Measurements from ENCODE around the gene RNU6-8.

Gene RNU6-8

DNA sequence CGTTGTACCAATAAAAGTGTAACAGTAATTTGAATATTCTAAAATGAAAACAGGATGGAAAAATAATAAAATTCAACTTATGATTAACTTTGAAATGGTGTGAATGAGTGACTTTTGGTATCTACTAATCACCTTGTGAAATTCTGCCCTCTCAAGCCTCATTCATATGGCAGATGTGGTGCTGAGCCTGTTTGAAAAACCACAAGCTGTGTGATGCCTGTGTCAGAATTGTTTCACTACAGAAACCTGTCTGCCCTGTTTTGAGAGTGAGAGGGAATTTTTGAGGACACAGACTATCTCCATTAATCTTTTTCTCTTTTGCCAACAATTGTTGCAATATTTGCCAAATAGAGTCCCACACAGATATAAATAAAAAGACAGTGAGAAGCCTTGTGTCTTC is 5.2 kb downstream of the RNU6-8 start:
- DNase-seq (ENCODE audit: extremely low spot score) = no peak
- no peak for TF ChIP-seq ARNT (IDR thresholded peaks at IDR 0.05)
- ChIA-PET POLR2A (no interaction called here), CTCF (no interaction called here)

DNA sequence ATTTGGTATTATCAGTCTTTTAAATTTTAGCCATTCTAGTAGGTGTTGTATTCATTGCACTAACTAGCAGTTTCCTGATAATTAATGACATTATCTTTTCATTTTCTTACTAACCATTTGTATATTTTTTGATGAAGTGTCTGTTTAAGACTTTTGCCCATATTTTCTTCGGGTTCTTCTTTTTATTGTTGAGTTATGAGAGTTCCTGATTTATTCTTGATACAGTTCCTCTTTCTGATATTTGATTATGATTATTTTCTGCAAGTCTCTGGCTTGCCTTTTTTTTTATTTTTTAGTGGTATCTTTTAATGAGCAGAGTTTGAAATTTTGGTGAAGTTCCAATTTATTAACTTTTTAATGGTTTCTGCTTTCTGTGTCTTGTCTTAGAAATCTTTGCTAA is 7.4 kb downstream of the RNU6-8 start:
- CTCF ChIA-PET = no interaction called here

DNA sequence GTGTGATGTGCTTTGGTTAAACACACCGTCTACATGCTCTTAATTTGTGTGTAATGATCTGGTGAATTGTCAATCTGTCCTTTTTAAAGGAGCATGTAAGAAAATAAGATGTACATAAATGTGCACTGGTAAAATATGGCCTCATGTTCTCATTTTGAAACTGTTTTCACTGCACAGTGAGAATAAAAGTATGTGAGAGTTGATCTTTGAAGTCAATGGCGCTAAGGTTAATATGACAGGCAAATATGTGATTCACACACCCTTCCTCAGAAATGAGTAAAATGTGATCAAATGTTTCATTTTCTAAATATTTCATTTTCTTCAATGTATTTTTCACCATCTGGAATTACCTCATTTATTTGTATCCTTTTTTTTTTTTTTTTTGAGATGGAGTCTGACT is 9.5 kb downstream of the RNU6-8 start:
- ChIA-PET CTCF (no interaction called here), POLR2A (no interaction called here)
- TF ChIP-seq NFRKB (IDR thresholded peaks at IDR 0.05) (no peak), SUZ12 (IDR thresholded peaks at IDR 0.05) (no peak), HDGF (IDR thresholded peaks at IDR 0.05; ENCODE audit: borderline replicate concordance) (no peak), CTBP1 (IDR thresholded peaks at IDR 0.05; ENCODE audit: borderline replicate concordance) (no peak)
- no peak for DNase-seq (ENCODE audit: extremely low spot score)

More for the DNA sequence above, 7.4 kb downstream of the RNU6-8 start:
- POLR2A ChIA-PET = no interaction called here
- TF ChIP-seq BHLHE40 (IDR thresholded peaks at IDR 0.05; ENCODE audit: borderline replicate concordance) (no peak), ELF4 (IDR thresholded peaks at IDR 0.05) (no peak), FOXM1 (IDR thresholded peaks at IDR 0.05; ENCODE audit: borderline replicate concordance) (no peak), TARDBP (IDR thresholded peaks at IDR 0.05) (no peak), LEF1 (IDR thresholded peaks at IDR 0.05; ENCODE audit: borderline replicate concordance) (no peak), SUZ12 (IDR thresholded peaks at IDR 0.05) (no peak), FOXA1 (IDR thresholded peaks at IDR 0.05) (no peak), NFRKB (IDR thresholded peaks at IDR 0.05) (no peak), HDGF (IDR thresholded peaks at IDR 0.05; ENCODE audit: borderline replicate concordance) (no peak)
- no peak for DNase-seq (ENCODE audit: extremely low spot score)

DNA sequence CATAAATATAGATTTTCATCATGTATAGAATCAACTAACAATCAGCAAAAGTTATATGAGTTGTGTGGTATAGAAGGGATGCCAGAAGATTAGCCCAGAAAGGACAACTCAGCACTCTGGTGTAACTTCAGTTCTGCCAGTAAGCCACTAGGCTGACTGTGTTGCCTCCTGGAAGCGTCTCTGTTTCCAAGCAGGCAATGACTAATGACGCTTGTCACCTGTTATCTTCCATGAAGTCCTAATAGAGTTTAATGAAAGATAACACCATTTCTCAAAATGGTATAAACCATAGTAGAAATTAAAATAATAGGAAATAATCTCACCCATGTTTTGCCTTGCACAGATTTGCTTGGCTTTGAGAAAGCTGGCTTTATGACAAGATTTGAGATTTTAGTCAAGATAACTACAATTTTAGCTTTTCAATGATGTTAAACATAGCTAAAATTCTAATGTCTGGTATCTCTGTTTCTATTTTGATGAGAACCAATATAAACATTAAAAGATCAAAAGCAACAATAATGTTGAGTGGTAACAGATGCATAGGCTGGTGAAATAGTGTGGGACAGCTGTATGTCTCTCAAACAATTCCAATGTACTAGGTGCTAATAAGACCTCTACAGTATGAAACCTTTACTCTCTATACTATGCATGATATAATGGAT is 10.2 kb downstream of the RNU6-8 start:
- ChIA-PET CTCF (interaction anchor here (0.6 kb wide), 1 partner anchor 21 kb away, joined by 3 read pairs; no protein-coding TSS in a partner anchor), POLR2A (no interaction called here)
- no peak for DNase-seq (ENCODE audit: extremely low spot score)
- TF ChIP-seq FOXK2 (IDR thresholded peaks at IDR 0.05) = no peak
- no peak for TF ChIP-seq CTBP1 (IDR thresholded peaks at IDR 0.05; ENCODE audit: borderline replicate concordance)
- TF ChIP-seq FOXM1 (IDR thresholded peaks at IDR 0.05; ENCODE audit: borderline replicate concordance) = no peak
- no peak for TF ChIP-seq NFRKB (IDR thresholded peaks at IDR 0.05)
- TF ChIP-seq LEF1 (IDR thresholded peaks at IDR 0.05; ENCODE audit: borderline replicate concordance) = no peak
- no peak for TF ChIP-seq HDGF (IDR thresholded peaks at IDR 0.05; ENCODE audit: borderline replicate concordance)
- TF ChIP-seq ARNT (IDR thresholded peaks at IDR 0.05) = no peak
- no peak for TF ChIP-seq FOXA1 (IDR thresholded peaks at IDR 0.05)
- TF ChIP-seq, protein P1, sequence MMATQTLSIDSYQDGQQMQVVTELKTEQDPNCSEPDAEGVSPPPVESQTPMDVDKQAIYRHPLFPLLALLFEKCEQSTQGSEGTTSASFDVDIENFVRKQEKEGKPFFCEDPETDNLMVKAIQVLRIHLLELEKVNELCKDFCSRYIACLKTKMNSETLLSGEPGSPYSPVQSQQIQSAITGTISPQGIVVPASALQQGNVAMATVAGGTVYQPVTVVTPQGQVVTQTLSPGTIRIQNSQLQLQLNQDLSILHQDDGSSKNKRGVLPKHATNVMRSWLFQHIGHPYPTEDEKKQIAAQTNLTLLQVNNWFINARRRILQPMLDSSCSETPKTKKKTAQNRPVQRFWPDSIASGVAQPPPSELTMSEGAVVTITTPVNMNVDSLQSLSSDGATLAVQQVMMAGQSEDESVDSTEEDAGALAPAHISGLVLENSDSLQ (IDR thresholded peaks at IDR 0.05) = no peak
- no peak for TF ChIP-seq TARDBP (IDR thresholded peaks at IDR 0.05)
- TF ChIP-seq BHLHE40 (IDR thresholded peaks at IDR 0.05; ENCODE audit: borderline replicate concordance) = no peak
- TF ChIP-seq L3MBTL2 (conservative IDR thresholded peaks at IDR 0.05) = no peak
- no peak for TF ChIP-seq ELF4 (IDR thresholded peaks at IDR 0.05)
- no peak for TF ChIP-seq SP1 (IDR thresholded peaks at IDR 0.05)
- TF ChIP-seq SUZ12 (IDR thresholded peaks at IDR 0.05) = no peak
- no peak for TF ChIP-seq ZNF384 (IDR thresholded peaks at IDR 0.05)

DNA sequence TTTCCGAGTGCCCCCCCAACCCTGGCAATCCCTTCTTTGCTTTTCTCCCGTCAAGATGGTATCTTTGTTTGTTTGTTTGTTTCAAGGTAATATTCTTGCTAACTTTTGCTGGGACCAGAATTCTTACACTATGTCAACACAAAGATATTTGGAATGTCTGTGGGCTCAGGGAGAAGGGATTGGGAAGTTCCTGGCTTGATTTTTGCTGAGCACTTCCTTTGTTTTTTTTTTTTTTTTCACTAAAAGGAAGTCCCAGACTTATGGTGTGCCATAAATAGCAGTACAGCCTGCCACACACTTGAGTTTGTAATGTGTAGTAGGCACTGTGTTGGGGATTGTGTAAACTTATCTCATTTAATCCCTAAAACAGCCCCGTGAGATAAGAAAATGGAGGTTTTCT is 12.4 kb downstream of the RNU6-8 start:
- ChIA-PET CTCF (no interaction called here), POLR2A (no interaction called here)
- DNase-seq (ENCODE audit: extremely low spot score) = no peak
- TF ChIP-seq NFRKB (IDR thresholded peaks at IDR 0.05) (no peak), TARDBP (IDR thresholded peaks at IDR 0.05) (no peak), HDGF (IDR thresholded peaks at IDR 0.05; ENCODE audit: borderline replicate concordance) (no peak), LEF1 (IDR thresholded peaks at IDR 0.05; ENCODE audit: borderline replicate concordance) (no peak), SP1 (IDR thresholded peaks at IDR 0.05) (no peak), FOXA1 (IDR thresholded peaks at IDR 0.05) (no peak), BHLHE40 (IDR thresholded peaks at IDR 0.05; ENCODE audit: borderline replicate concordance) (no peak), ZNF384 (IDR thresholded peaks at IDR 0.05) (no peak), SUZ12 (IDR thresholded peaks at IDR 0.05) (no peak), ELF4 (IDR thresholded peaks at IDR 0.05) (no peak), L3MBTL2 (conservative IDR thresholded peaks at IDR 0.05) (no peak), FOXK2 (IDR thresholded peaks at IDR 0.05) (no peak), CTBP1 (IDR thresholded peaks at IDR 0.05; ENCODE audit: borderline replicate concordance) (no peak), ARNT (IDR thresholded peaks at IDR 0.05) (no peak), FOXM1 (IDR thresholded peaks at IDR 0.05; ENCODE audit: borderline replicate concordance) (no peak)
- TF ChIP-seq, protein P1 (IDR thresholded peaks at IDR 0.05) = no peak

DNA sequence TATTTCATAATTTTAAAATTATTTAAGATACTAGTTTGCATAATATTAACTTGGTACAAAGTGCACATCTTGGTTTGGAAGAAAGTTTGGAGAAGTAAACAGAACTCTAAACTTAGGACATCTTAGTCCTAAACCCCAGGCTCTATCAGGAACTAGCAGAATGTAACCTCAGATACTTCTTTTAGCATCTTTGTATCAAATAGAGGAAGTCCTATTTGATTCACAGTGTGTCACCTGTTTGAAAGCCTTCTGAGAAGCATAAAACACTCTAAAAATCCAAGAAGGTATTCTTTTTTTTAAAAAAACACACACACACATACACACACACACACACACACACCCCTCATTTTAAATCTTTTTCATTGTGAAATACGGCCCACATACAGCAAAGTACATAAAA is 13.3 kb downstream of the RNU6-8 start:
- TF ChIP-seq TARDBP (IDR thresholded peaks at IDR 0.05) (no peak), L3MBTL2 (conservative IDR thresholded peaks at IDR 0.05) (no peak), NFRKB (IDR thresholded peaks at IDR 0.05) (no peak), SUZ12 (IDR thresholded peaks at IDR 0.05) (no peak), HDGF (IDR thresholded peaks at IDR 0.05; ENCODE audit: borderline replicate concordance) (no peak), FOXA1 (IDR thresholded peaks at IDR 0.05) (no peak), ELF4 (IDR thresholded peaks at IDR 0.05) (no peak), SP1 (IDR thresholded peaks at IDR 0.05) (no peak), ZNF384 (IDR thresholded peaks at IDR 0.05) (no peak), FOXM1 (IDR thresholded peaks at IDR 0.05; ENCODE audit: borderline replicate concordance) (no peak), FOXK2 (IDR thresholded peaks at IDR 0.05) (no peak), BHLHE40 (IDR thresholded peaks at IDR 0.05; ENCODE audit: borderline replicate concordance) (no peak), LEF1 (IDR thresholded peaks at IDR 0.05; ENCODE audit: borderline replicate concordance) (no peak)
- DNase-seq (ENCODE audit: extremely low spot score) = no peak
- CTCF ChIA-PET = no interaction called here
- POLR2A ChIA-PET = no interaction called here

DNA sequence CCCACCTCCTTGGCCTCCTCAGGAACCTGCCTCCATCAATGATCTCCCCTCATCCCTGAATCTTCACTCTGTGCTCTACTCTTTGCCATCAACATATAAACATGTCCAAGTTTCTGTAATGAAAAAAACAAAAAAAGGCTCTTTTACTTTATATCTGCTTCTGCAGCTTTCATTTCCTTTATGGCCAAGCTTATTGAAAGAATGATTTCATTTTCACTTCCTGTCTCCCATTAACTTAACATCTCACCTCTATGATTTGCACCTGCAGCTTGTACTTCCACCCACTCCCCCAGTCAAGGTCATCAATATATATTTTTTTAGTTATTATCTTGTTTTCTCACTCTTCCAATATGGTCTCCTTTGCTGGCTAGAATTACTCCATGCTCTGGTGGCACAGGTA is 16.8 kb downstream of the RNU6-8 start:
- DNase-seq (ENCODE audit: extremely low spot score) = no peak
- ChIA-PET POLR2A (no interaction called here), CTCF (no interaction called here)
- TF ChIP-seq NFRKB (IDR thresholded peaks at IDR 0.05) (no peak), CTBP1 (IDR thresholded peaks at IDR 0.05; ENCODE audit: borderline replicate concordance) (no peak), FOXA1 (IDR thresholded peaks at IDR 0.05) (no peak), HDGF (IDR thresholded peaks at IDR 0.05; ENCODE audit: borderline replicate concordance) (no peak), ELF4 (IDR thresholded peaks at IDR 0.05) (no peak), ZNF384 (IDR thresholded peaks at IDR 0.05) (no peak), SUZ12 (IDR thresholded peaks at IDR 0.05) (no peak), BHLHE40 (IDR thresholded peaks at IDR 0.05; ENCODE audit: borderline replicate concordance) (no peak), FOXM1 (IDR thresholded peaks at IDR 0.05; ENCODE audit: borderline replicate concordance) (no peak), FOXK2 (IDR thresholded peaks at IDR 0.05) (no peak), L3MBTL2 (conservative IDR thresholded peaks at IDR 0.05) (no peak)
- TF ChIP-seq, protein P1 (IDR thresholded peaks at IDR 0.05) = no peak

Measured in HEK293T (cell line).